PC-9 (cell line): Measurements from ENCODE around the gene TMEM14C. TPM values are rescaled to one million over a fixed set of nuclear protein-coding genes. Genes with fewer than 3 reads are reported as not detected.

Source experiments
- BruUV-seq: library from RNA; stranded (reverse); fragments of 400-500 nt; replicated peaks from 2 replicates; lab custom pipeline; 2021; lab: Mats Ljungman, UMichigan
- CTCF ChIA-PET: fragments of 300-600 bp; sonication (Branson Sonifier 250); formaldehyde crosslinking; loops from one replicate; lab custom pipeline; 2022; ENCODE audit warnings: antibody characterized with exemption; lab: Charles Lee
- POLR2A ChIA-PET: fragments of 300-600 bp; sonication (Branson Sonifier 250); formaldehyde crosslinking; loops from one replicate; lab custom pipeline; 2022; ENCODE audit warnings: antibody characterized with exemption; ENCODE audit not compliant: unreplicated experiment; lab: Charles Lee
- DNase-seq, 2 experiments: peaks; one replicate each; pipeline versions ENCODE4 v3.0.0 to v3.0.0-alpha.2; 2015 to 2022; ENCODE audit warnings: mixed read lengths in 1 of 2
- H2AFZ ChIP-seq: fragments of 200-600 bp; sonication (generic); 2 replicates; pipeline ENCODE4 v1.8.1; 2017; ENCODE audit warnings: antibody characterized with exemption
- H3F3A ChIP-seq: fragments of 200-600 bp; sonication (generic); 2 replicates; pipeline ENCODE4 v1.8.1; 2017; ENCODE audit warnings: antibody characterized with exemption, mild to moderate bottlenecking, low read depth; ENCODE audit not compliant: insufficient read depth
- H3K27ac ChIP-seq: fragments of 200-600 bp; sonication (generic); 2 replicates; pipeline ENCODE4 v1.6.1; 2016; ENCODE audit warnings: mixed run types
- H3K27me3 ChIP-seq: fragments of 200-600 bp; sonication (generic); 2 replicates; pipeline ENCODE4 v1.6.1; 2016; ENCODE audit warnings: low read depth, mixed run types; ENCODE audit not compliant: insufficient read depth
- H3K36me3 ChIP-seq: fragments of 200-600 bp; sonication (generic); 2 replicates; pipeline ENCODE4 v1.6.1; 2016; ENCODE audit warnings: low read depth, mixed run types
- H3K4me1 ChIP-seq: fragments of 200-600 bp; sonication (generic); replicated peaks from 2 replicates; pipeline ENCODE4 v1.6.1; 2016; ENCODE audit warnings: mixed run types; ENCODE audit not compliant: insufficient read depth
- H3K4me2 ChIP-seq: fragments of 200-600 bp; sonication (generic); 2 replicates; pipeline ENCODE4 v1.6.1; 2017; ENCODE audit warnings: mixed run types
- H3K4me3 ChIP-seq: fragments of 200-600 bp; sonication (generic); 2 replicates; pipeline ENCODE4 v1.6.1; 2016; ENCODE audit warnings: mixed run types
- H3K79me2 ChIP-seq: fragments of 200-600 bp; sonication (generic); 2 replicates; pipeline ENCODE4 v1.6.1; 2017; ENCODE audit warnings: low read depth, mixed run types
- H3K9me2 ChIP-seq: fragments of 200-600 bp; sonication (generic); 2 replicates; pipeline ENCODE4 v1.8.1; 2017; ENCODE audit warnings: mild to moderate bottlenecking; ENCODE audit not compliant: insufficient read depth
- H3K9me3 ChIP-seq: fragments of 200-600 bp; sonication (generic); 2 replicates; pipeline ENCODE4 v1.8.1; 2016; ENCODE audit warnings: low read depth; ENCODE audit not compliant: insufficient read depth
- H4K20me1 ChIP-seq: fragments of 200-600 bp; sonication (generic); 2 replicates; pipeline ENCODE4 v1.8.1; 2017; ENCODE audit not compliant: insufficient read depth
- EZH2 ChIP-seq: fragments of 200-600 bp; sonication (generic); IDR thresholded peaks from 2 replicates; pipeline ENCODE4 v1.8.0; 2017; ENCODE audit warnings: antibody characterized with exemption, low read depth
- intact Hi-C: fragments of 100-400 bp; cut with micrococcal nuclease; formaldehyde crosslinking; loops from one replicate; pipeline ENCODE4 v1.10.0; 2022; ENCODE audit not compliant: unreplicated experiment
- total RNA-seq: library from RNA; stranded (reverse); gene quantifications from 2 replicates; pipeline ENCODE4 v1.2.3, GENCODE V29; 2021
- TF ChIP-seq, protein P1 (sequence below): fragments of 200-600 bp; sonication (generic); conservative IDR thresholded peaks from 2 replicates; pipeline ENCODE4 v1.6.1; 2017; ENCODE audit warnings: mixed run types, antibody characterized with exemption, mild to moderate bottlenecking, moderate library complexity

The TMEM14C gene
- total RNA-seq, 1 experiment from 2014 or later: 166 TPM

DNA sequence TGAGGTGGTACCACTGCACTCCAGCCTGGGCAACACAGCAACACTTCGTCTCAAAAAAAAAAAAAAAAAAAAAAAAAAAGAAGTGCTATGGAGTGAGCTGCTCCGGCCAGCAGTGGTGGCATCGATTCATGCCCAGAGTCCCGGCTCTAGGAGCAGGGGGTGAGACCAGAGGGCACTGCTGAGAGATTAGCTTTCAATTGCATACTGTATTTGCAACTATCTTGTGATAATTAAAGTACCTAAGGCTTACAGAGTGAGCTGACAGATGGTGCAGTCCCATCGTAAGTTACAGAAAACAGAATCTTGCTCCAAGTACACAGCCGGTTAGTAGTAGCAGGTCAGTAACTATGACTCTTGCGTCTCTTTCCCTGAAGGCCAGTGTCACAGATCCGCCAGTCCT is 56.2 kb downstream of the TMEM14C start:
- TF ChIP-seq, protein P1, sequence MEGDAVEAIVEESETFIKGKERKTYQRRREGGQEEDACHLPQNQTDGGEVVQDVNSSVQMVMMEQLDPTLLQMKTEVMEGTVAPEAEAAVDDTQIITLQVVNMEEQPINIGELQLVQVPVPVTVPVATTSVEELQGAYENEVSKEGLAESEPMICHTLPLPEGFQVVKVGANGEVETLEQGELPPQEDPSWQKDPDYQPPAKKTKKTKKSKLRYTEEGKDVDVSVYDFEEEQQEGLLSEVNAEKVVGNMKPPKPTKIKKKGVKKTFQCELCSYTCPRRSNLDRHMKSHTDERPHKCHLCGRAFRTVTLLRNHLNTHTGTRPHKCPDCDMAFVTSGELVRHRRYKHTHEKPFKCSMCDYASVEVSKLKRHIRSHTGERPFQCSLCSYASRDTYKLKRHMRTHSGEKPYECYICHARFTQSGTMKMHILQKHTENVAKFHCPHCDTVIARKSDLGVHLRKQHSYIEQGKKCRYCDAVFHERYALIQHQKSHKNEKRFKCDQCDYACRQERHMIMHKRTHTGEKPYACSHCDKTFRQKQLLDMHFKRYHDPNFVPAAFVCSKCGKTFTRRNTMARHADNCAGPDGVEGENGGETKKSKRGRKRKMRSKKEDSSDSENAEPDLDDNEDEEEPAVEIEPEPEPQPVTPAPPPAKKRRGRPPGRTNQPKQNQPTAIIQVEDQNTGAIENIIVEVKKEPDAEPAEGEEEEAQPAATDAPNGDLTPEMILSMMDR: no peak
- no peak for TF ChIP-seq EZH2

More for the DNA sequence above, 56.2 kb downstream of the TMEM14C start:
- Histone ChIP-seq H3K4me3 (no peak overlapping the region), H2AFZ (no peak overlapping the region), H3K27ac (no peak overlapping the region), H3F3A (no peaks in the 10 kb centered on the region), H4K20me1 (no peaks in the 10 kb centered on the region), H3K36me3 (no peaks in the 10 kb centered on the region), H3K4me2 (no peak overlapping the region), H3K9me2 (no peaks in the 10 kb centered on the region), H3K79me2 (no peaks in the 10 kb centered on the region), H3K27me3 (no peaks in the 10 kb centered on the region), H3K4me1 (no peaks in the 10 kb centered on the region), H3K9me3 (no peaks in the 10 kb centered on the region)
- no TSS peak for BruUV-seq
- ChIA-PET POLR2A (no interaction called here), CTCF (no interaction called here)
- no peak for DNase-seq
- intact Hi-C loops: no loop called here

Other genes with a start within 250 kb of the TMEM14C start
- 28.4 and 35.7 TPM in 2 replicates for gene GCNT2, start 201.7 kb upstream of the TMEM14C start, total RNA-seq
- 6.1 and 6.2 TPM in 2 replicates for gene C6orf52, start 28.5 kb upstream of the TMEM14C start, total RNA-seq
- gene PAK1IP1, start 28.1 kb upstream of the TMEM14C start, total RNA-seq: 14.3 and 15.2 TPM in 2 replicates
- gene TMEM14B, start 24.7 kb downstream of the TMEM14C start, total RNA-seq: 139 and 168 TPM in 2 replicates
- gene MAK, start 115.5 kb downstream of the TMEM14C start, total RNA-seq: 0.85 and 1.6 TPM in 2 replicates
- gene GCM2, start 159.0 kb downstream of the TMEM14C start, total RNA-seq: not detected in 2 replicates
- 12.6 and 15.7 TPM in 2 replicates for gene SYCP2L, start 164.0 kb downstream of the TMEM14C start, total RNA-seq